ENCODE measurements around the gene FREY1. TPM values are rescaled to one million over a fixed set of nuclear protein-coding genes. Genes with fewer than 3 reads are reported as not detected.

Gene FREY1
- total RNA-seq, 1 donor from 2014 or later, result not detected

DNA sequence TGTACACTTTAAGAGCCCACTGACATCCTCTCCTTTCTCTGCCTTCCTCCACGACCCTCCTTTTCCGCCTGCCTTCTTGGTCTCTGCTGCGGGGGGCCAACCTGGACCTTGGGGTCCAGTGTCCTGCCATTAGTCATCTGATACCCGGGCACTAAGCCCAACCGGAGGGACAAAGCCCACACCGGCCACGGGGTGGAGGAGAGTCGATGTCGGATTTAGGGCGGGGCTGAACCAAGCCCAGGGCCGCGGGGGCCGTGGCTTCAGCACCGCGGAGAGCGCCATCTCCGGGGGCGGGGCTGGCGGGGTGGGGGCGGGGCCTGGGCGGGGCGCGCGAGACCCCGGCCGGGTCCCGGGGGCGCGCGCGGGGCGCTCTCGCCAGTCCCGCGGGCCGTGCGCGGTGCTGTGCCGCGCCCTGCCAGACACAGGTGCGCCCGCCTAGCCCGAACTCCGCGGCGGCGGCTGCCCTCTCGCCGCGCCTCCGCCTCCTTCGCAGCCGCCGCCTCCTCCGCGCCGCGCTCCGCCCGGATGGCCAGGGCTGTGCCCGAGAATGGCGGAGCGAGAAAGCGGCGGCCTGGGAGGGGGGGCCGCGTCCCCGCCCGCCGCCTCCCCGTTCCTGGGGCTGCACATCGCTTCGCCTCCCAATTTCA, 21.7 kb downstream of the FREY1 start, which contains the start of gene MAPK8IP1:
Gene MAPK8IP1, plus strand, starts transcription at position 378 of the 647 bp plus-strand sequence. Its CDS starts 170 bp downstream, at position 548.
- H3K36me3 ChIP-seq (ENCODE audit: control insufficient read depth, insufficient read depth, low read length), result no peaks in the 10 kb centered on the region
- no peak for DNase-seq (ENCODE audit: low read depth)

DNA sequence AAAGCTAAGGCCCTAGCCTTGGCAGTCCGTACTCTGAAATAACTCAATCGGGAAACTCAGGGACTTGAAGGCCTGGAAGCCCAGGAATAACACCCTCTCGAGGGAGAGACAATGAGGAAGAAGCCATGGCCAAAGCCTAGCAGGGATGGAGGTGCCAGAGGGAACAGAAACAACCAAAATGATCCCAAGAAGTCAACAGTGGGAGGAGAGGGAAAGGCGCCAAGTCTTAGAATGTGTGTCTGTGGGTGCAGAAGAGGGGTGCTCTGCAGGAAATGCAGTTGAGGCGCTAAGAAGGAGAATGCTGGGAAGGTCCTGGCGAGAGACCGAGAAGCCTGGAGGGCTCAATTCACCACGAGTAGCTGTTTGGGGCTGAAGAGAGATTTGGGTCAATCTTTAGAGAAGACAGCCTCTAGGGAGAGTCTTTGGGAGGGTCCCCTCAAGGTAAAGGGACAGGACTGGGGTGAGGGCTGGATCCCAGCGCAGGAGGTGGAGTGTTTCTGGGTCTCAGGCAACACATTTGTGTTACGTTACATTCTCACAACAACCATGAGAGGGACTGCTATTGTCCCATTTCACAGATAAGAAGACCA, 22.4 kb downstream of the FREY1 start:
- TF ChIP-seq, protein P1, sequence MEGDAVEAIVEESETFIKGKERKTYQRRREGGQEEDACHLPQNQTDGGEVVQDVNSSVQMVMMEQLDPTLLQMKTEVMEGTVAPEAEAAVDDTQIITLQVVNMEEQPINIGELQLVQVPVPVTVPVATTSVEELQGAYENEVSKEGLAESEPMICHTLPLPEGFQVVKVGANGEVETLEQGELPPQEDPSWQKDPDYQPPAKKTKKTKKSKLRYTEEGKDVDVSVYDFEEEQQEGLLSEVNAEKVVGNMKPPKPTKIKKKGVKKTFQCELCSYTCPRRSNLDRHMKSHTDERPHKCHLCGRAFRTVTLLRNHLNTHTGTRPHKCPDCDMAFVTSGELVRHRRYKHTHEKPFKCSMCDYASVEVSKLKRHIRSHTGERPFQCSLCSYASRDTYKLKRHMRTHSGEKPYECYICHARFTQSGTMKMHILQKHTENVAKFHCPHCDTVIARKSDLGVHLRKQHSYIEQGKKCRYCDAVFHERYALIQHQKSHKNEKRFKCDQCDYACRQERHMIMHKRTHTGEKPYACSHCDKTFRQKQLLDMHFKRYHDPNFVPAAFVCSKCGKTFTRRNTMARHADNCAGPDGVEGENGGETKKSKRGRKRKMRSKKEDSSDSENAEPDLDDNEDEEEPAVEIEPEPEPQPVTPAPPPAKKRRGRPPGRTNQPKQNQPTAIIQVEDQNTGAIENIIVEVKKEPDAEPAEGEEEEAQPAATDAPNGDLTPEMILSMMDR (IDR thresholded peaks at IDR 0.05; ENCODE audit: insufficient read depth, low read length, poor library complexity, severe bottlenecking), result no peak
- DNase-seq (ENCODE audit: low read depth), result no peak
- Histone ChIP-seq H3K4me3 (ENCODE audit: low read depth, low read length) (no peak overlapping the region), H3K27me3 (ENCODE audit: control insufficient read depth, insufficient read depth, low read length) (peaks cover 11% of the 10 kb centered on the region), H3K36me3 (ENCODE audit: control insufficient read depth, insufficient read depth, low read length) (no peaks in the 10 kb centered on the region)

More for the DNA sequence above, 21.7 kb downstream of the FREY1 start, which contains the start of gene MAPK8IP1:
- Histone ChIP-seq H3K27me3 (ENCODE audit: control insufficient read depth, insufficient read depth, low read length) (peaks cover 11% of the 10 kb centered on the region), H3K4me3 (ENCODE audit: low read depth, low read length) (peak within 1 kb of the TSS; percentile 30)
- TF ChIP-seq, protein P1 (IDR thresholded peaks at IDR 0.05; ENCODE audit: insufficient read depth, low read length, poor library complexity, severe bottlenecking), result no peak

DNA sequence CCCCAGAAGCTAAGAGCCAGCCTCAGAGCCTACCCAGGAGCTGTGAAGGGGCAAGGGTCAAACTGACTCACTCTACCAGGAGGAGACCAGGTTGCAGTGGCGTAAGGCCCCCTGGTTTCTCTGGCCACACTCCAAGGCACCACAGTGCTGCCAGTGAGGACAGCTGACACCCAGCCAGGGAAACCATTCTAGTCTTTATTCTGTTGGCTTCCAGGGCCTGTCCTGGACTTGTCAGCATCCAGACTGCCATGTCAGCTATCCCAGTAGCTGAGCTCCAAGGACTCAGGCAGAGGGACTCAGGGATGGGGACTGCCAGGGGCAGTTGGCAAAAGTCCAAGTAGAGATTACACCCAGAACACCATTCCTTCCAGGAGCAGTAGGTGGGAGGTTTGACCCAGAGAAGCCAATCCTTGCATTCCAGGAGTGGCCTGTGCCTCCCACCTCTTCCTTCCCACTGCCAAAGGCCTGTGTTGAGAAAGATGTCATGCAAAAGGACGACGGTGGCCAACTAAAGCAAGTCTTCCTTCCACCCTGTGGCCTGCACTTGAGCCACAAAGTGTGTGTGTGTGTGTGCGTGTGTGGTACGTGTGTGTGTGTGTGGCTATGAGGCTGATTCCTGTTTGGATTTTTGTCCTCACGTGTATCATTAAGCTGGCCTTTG, 25.2 kb downstream of the FREY1 start:
- TF ChIP-seq, protein P1 (IDR thresholded peaks at IDR 0.05; ENCODE audit: insufficient read depth, low read length, poor library complexity, severe bottlenecking), result no peak
- DNase-seq (ENCODE audit: low read depth), result no peak
- Histone ChIP-seq H3K4me3 (ENCODE audit: low read depth, low read length) (no peak overlapping the region), H3K27me3 (ENCODE audit: control insufficient read depth, insufficient read depth, low read length) (peaks cover 10% of the 10 kb centered on the region), H3K36me3 (ENCODE audit: control insufficient read depth, insufficient read depth, low read length) (no peaks in the 10 kb centered on the region)

DNA sequence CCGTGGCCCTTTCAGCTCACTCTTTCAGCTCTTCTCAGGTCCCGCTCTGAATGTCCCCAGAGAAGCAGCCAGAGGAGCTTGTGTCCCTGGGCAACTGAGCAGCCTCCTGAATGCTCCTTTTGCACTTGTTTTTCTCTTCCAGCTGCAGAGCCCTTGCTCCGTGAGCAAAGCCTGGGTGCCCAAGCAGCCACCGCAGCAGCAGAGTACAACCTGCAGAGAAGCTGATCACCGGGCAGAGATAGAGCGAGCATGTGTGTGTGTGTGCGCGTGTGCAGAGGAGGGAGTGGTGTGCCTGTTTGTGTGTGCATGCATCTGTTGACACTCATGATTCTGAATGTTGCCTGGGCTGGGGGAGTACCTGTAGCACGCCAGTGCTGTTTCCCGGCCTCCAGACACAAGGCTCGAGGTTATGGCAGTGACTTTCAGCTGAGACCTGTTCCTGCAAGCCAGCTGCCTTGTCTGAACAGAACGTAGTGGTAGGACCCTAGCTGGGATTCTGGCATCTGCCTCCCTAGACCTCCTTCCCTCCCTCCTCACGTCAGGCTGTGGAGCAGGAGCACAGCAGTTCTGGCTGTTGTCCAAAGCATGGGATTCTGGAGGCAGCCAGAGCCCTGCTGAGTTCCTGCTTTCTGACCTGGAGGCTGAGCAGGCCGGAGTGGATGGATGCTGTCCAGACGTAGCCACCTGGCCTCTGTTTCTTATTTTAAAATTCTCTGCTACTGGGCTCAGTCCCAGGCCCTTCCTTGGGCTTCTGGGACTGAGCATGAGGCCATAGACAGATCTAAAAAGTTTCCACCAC, 26.1 kb downstream of the FREY1 start:
- Histone ChIP-seq H3K36me3 (ENCODE audit: control insufficient read depth, insufficient read depth, low read length) (no peaks in the 10 kb centered on the region), H3K27me3 (ENCODE audit: control insufficient read depth, insufficient read depth, low read length) (peaks cover 3% of the 10 kb centered on the region), H3K4me3 (ENCODE audit: low read depth, low read length) (no peak overlapping the region)
- TF ChIP-seq, protein P1 (IDR thresholded peaks at IDR 0.05; ENCODE audit: insufficient read depth, low read length, poor library complexity, severe bottlenecking), result no peak
- DNase-seq (ENCODE audit: low read depth), result no peak

DNA sequence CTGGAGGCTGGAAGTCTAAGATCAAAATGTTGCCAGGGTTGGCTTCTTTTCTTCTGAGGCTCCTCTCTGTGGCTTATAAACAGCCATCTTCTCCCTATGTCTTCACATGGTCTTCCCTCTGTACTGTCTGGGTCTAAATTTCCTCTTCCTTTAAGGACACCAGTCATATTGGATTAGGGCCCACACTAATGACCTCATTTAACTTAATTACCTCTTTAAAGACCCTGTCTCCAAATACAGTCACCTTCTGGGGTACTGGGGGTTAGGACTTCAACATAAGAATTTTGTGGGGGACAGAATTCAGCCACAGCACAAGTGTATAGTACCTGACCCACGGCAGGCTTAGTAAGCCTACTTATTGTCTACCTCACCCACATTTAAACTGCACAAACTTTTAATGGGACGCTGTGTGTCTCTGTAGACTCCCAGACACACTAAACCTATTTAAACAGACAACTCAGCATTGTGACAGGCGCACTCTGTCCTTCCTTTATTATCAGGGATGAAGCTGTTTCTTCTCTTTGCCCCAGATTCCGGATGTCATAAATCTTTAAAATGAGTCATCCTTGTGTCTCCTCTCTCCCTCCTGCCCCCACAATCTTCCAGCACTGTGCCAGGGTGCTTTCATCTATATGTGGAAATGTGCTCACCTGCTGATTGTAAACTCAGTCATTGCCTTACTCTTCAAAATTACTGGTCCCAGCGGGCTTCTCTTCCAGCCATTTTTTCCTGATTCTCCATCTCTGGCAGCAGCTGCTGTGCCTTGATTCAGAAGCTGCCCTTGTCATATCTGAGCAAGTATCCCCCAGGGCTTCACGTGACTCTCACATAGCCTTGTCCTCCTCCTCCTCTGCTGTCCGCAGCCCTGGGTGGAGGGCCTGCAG, 27.0 kb downstream of the FREY1 start:
- TF ChIP-seq, protein P1 (IDR thresholded peaks at IDR 0.05; ENCODE audit: insufficient read depth, low read length, poor library complexity, severe bottlenecking), result no peak
- Histone ChIP-seq H3K36me3 (ENCODE audit: control insufficient read depth, insufficient read depth, low read length) (peaks cover 2% of the 10 kb centered on the region), H3K4me3 (ENCODE audit: low read depth, low read length) (no peak overlapping the region), H3K27me3 (ENCODE audit: control insufficient read depth, insufficient read depth, low read length) (no peaks in the 10 kb centered on the region)
- no peak for DNase-seq (ENCODE audit: low read depth)
